Middle frontal gyrus (tissue), 1 donor: ENCODE measurements around the gene AP1G2.
"Not testable (repeated sequence)": the region's sequence is repeated elsewhere in the genome, so short reads cannot be mapped to it uniquely, and the experiment has no call there.

Source experiments
- DNase-seq: peaks from one replicate; pipeline ENCODE4 v3.0.0-alpha.2; 2015; ENCODE audit warnings: low spot score; ENCODE audit errors: extremely low spot score

The AP1G2 gene

DNA sequence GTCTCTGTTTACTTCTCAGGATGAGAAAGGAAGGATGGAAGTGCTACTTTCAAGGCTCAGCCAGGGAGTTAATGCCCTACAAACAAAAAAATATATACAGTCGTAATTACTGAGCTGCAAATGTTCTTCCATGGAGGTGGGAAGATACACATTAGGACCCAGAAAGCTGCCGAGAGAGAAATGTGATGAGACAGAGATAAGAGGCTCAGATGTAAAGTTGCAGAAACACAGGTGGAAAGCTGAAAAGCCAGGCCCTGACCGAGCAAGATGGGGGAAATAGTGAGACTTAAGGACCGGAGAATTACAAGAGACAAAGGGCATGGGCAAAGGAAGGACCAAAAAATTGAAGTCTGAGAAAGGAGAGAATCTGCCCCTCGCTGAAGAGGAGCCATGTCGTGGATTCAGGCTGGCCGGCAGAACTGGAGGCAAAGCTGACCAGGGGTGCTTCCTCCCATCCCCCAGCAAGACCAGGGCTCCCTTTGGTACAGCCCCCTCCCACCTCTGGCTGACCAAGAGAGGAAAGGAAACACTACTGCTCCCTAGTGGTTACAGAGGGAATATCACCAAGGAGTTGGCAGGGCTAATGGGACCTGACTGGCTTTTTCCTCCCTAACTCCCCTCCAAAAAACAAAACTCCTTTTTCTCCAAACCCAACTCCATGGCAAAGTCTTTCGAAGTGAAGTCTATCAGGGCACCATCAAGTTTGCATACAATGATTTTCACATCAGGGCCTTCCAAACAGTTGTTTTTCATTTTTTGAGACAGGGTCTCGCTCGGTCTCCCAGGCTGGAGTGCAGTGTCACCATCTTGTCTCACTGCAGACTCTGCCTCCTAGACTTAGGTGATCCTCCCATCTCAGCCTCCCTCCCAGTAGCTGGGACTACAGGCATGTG lies 28.1 kb downstream of the AP1G2 start:
- DNase-seq, result no peak

- no peak for DNase-seq
Measured at GRCh38 chr14:23538785-23539184, 28.8 kb downstream of the AP1G2 start.

- no peak for DNase-seq
Measured at GRCh38 chr14:23538050-23538718, 29.4 kb downstream of the AP1G2 start.

- DNase-seq, result no peak
Measured at GRCh38 chr14:23537351-23538049, 30.1 kb downstream of the AP1G2 start.

- DNase-seq, result not testable (repeated sequence)
Measured at GRCh38 chr14:23536906-23537305, 30.7 kb downstream of the AP1G2 start.

- DNase-seq, result no peak
Measured at GRCh38 chr14:23536494-23536893, 31.1 kb downstream of the AP1G2 start.

DNA sequence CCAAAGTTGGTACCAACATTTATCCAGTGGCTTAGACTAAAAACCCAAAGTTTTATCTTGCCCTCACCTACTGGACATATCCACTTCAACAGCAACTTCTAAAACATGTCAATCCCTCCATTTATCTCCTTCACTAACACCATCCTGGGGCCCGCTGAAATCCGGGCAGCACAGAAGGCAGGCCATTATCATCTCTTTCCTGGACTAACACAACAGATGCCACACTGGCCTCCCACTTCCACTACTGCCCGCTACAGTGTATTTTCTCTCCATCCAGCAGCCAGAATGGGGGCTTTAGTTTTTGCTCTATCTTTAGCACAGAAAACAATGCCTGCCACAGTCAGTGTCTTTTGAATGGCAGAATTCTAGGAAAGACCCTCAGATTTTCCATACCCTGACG lies 31.6 kb downstream of the AP1G2 start:
- DNase-seq, result no peak

DNA sequence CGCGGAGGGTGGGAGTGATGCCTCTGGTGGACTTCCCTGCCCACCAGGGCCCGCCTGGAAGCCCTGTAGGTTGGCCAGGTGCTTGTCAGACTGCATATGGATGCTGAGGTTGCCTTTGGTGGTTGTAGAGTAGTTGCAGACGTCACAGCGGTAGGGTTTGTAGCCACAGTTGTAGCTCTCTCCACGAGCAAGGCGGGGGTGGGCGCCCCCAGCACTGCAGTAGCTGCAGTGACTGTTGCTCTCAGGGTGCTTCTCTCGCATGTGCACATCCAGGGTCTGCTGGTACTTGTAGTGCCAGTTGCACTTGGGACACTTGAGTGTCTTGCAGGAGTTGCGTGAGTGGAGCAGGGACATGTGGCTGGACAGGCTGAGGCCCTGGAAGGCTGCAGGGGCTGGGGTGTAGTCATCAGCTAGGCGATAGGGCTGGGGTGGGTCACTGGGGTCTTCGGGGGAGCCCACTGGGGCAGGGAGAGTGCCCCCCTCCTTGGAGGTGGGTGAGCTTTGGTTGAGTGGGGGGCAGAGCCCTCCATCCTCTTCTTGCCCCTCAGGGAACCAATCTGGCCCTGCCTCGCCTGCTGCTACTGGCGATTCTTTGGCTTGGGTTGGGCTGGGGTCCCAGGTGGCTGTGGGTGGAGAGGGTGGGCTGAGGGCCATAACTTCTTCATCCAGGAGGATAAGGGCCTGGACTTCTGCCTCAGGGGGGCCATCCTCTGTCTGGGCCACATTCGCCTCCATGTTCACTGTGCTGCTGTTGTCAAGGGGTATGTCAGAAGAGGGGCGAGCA lies 33.7 kb downstream of the AP1G2 start:
- no peak for DNase-seq

GRCh38 chr14:23532658-23533057 lies 34.9 kb downstream of the AP1G2 start:
- DNase-seq, result no peak

DNA sequence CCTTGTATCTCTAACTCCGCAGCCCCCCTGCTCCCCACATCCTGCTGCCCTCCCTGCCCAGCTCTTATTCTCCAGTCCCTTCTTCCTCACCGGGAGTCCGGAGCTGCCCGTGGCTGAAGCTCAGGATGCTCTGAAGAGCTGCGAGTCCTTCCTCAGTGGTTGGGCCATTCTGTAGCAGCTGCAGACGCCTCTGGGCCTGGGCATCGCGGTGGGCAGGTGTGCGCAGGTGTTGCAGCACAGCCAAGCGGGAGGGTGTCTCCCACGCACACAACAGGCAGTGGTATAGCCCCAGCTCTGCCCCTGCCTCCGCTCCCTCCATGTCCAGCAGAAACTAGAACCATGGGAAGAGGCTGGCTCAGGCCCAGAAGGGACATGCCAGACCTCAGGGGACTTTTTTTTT lies 36.2 kb downstream of the AP1G2 start:
- no peak for DNase-seq

GRCh38 chr14:23530375-23531055 lies 37.1 kb downstream of the AP1G2 start:
- no peak for DNase-seq

- DNase-seq, result no peak
Measured at GRCh38 chr14:23529016-23529415, 38.6 kb downstream of the AP1G2 start.

GRCh38 chr14:23528555-23528954 lies 39.0 kb downstream of the AP1G2 start:
- DNase-seq, result no peak

DNA sequence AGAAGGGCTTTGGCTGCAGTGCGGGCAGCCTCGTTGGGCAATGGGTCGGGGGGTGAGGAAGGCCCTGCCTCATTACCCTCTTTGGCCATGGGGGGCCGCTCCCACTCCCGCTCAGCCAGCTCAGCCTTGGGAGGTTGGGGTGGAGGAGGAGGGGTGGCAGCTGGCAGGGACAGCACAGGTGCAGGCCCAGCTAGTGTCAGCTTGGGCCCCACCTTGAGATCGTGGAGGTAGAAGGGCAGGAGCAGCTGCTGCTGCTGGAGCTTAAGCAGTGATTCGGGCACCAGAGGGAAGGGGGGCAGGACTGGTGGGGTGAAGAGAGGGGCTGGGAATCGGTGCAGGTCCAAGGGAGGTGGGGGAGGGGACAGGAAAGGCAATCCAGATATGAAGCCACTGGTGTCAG lies 42.0 kb downstream of the AP1G2 start:
- no peak for DNase-seq

GRCh38 chr14:23524954-23525353 lies 42.6 kb downstream of the AP1G2 start:
- no peak for DNase-seq

DNA sequence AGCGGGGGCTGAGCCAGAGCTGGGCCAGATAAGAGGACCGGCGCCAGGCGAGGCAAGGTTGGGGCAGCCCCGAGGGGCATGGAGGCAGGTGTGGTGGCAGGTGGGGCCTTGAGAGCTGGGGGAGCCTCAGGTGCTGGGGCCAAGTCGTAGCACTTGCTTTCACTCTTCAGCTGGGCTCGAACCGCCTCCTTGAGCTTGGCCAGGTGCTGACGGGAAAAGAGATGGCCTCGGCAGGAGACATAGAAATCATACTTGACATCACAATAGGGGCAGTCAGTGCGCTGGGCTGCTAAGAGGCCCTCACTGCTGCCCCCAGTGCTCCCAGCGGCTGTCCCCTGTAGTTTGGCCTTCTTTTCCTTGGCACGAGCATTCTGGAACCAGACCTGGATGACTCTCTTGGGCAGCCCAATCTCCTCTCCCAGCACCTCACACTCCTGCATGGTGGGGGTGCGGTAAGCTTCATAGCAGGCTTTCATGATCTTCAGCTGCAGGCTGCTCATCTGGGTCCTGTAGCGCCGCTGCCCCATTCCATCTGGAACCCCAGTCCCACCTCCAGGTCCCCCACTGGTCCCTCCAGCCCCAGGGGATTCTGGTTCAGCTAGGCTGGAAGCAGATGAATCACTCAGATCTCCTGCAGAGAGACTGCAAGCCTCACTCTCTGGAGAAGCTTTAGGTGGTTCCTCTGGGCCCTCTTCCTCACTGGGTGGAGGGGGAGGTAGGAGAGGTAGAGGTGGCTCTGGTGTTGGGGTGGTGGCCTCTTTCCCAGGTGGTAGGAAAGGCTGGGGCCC lies 44.2 kb downstream of the AP1G2 start:
- no peak for DNase-seq

- no peak for DNase-seq
Measured at GRCh38 chr14:23522643-23523198, 44.9 kb downstream of the AP1G2 start.

DNA sequence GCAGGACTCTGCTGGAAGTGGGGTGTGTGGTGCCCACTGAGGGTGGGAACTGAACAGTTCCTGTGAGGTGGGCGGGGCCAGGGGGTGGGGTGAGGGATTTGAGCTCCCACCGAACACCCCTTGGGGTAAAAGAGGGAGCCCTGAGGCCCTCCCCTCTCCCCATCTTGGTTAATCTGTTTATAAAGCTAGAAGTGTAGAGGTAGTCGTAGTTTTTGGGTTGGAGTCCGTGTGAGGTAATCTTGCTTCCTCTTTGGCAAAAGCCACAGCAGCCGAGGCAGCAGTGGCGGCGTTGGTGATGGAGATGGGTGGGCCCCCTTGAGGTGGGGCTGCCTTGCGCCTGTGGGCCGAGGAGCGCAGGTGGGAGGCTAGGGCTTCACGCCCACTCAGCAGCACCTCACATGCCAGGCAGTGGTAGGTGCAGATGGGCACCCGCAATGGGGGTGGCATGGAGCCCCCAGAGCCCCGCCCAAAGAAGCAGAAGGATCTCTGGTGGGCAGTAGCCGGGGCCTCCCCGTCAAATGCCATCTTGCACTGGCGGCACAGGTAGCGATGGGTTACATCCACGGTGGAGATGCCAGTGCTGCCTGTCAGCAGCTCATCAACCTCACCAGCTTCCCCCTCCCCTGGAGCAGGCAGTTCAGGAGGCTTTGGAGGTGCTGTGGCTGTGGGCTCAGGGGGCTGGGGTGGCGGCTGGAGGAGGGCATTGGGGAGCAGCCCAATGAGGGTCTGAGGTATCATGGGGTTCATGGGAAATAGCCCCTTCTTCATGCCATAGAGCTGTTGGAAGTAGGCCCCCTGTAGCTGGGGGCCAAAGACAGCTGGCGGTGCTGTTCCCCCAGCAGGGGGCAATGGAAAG lies 45.6 kb downstream of the AP1G2 start:
- no peak for DNase-seq
